Gastrocnemius medialis (tissue), 4 donors: ENCODE measurements around the gene CEACAM4. TPM values are rescaled to one million over a fixed set of nuclear protein-coding genes. Genes with fewer than 3 reads are reported as not detected.

Source experiments
- ATAC-seq, 2 donors: fragments of 150-250 bp; one replicate each; pipeline ENCODE4 v1.9.1; 2016
- DNase-seq, 2 donors: peaks; one replicate each; pipeline ENCODE4 v3.0.0-alpha.2; 2019
- H3K27ac ChIP-seq, 4 donors: fragments of 200-600 bp; sonication (generic); 1 replicate in 1 of 4; 2 replicates in 3 of 4; pipeline ENCODE4 v1.5.1; 2016 to 2018; ENCODE audit warnings: mild to moderate bottlenecking in 2 of 4, moderate library complexity in 1 of 4
- H3K27me3 ChIP-seq, 3 donors: fragments of 200-600 bp; sonication (generic) in 2 of 3; 1 replicate in 1 of 3; 2 replicates in 2 of 3; pipeline versions ENCODE4 v1.5.1 to v1.6.0; 2016 to 2019; ENCODE audit warnings: mild to moderate bottlenecking in 1 of 3, moderate library complexity in 1 of 3
- H3K36me3 ChIP-seq, 2 donors: fragments of 200-600 bp; sonication (generic) in 1 of 2; one replicate each; pipeline ENCODE4 v1.5.1; 2017 to 2018
- H3K4me1 ChIP-seq, 2 donors: fragments of 200-600 bp; sonication (generic) in 1 of 2; one replicate each; pipeline ENCODE4 v1.5.1; 2016 to 2017; ENCODE audit warnings: mild to moderate bottlenecking in 2 of 2
- H3K4me3 ChIP-seq, 4 donors: fragments of 200-600 bp; sonication (generic) in 3 of 4; 1 replicate in 1 of 4; 2 replicates in 3 of 4; pipeline ENCODE4 v1.5.1; 2016 to 2019; ENCODE audit warnings: mild to moderate bottlenecking in 2 of 4
- H3K9me3 ChIP-seq, 3 donors: fragments of 200-600 bp; sonication (generic) in 2 of 3; 1 replicate in 1 of 3; 2 replicates in 2 of 3; pipeline ENCODE4 v1.5.1; 2016 to 2019
- CTCF ChIP-seq, 5 experiments: fragments of 450-650 bp in 3 of 5; fragments of 200-600 bp in 2 of 5; sonication (generic) in 2 of 5; IDR thresholded peaks in 4 of 5; conservative IDR thresholded peaks in 1 of 5; 1 replicate in 4 of 5; 2 replicates in 1 of 5; pipeline ENCODE4 v1.5.1; 2016 to 2019; ENCODE audit warnings: antibody characterized with exemption in 5 of 5, mild to moderate bottlenecking in 3 of 5, moderate library complexity in 3 of 5
- POLR2A ChIP-seq, 2 donors: fragments of 450-650 bp; IDR thresholded peaks; one replicate each; pipeline ENCODE4 v1.6.1; 2017; ENCODE audit warnings: antibody characterized with exemption in 2 of 2, mild to moderate bottlenecking in 2 of 2, moderate library complexity in 2 of 2
- in situ Hi-C, 4 donors: fragments of 200-750 bp; cut with MboI; loops; one replicate each; pipeline versions ENCODE4 v1.15.0 to v1.8.0; 2017; ENCODE audit warnings: low sequenced_read_pairs in 4 of 4
- intact Hi-C: fragments of 100-400 bp; cut with DNase I; formaldehyde crosslinking; loops from one replicate; pipeline ENCODE4 v1.15.1; 2023; ENCODE audit warnings: low total_unique reads
- total RNA-seq, 4 donors: library from RNA; depleted of rRNA; stranded (reverse); fragments of >200 nt; gene quantifications; one replicate each; pipeline versions ENCODE4 v1.1.0 to v1.2.3, GENCODE V29; 2016

CEACAM4 gene
- total RNA-seq, 4 donors from 2014 or later = 0.81 to 2.7 TPM; not detected in 2

- H3K4me1 ChIP-seq = no peaks in the 10 kb centered on the region
- H3K27me3 ChIP-seq = no peaks in the 10 kb centered on the region
- in situ Hi-C loops (no loop called here), intact Hi-C loops (no loop called here)
- ATAC-seq = no peak
- TF ChIP-seq CTCF (IDR thresholded peaks at IDR 0.05 in 4 of 5, conservative IDR thresholded peaks at IDR 0.05 in 1 of 5) = peak in 3 of 5 experiments; percentile 31 to 59 (median 49)
- no peak for TF ChIP-seq POLR2A (IDR thresholded peaks at IDR 0.05)
- no peak for DNase-seq
- no peaks in the 10 kb centered on the region for H3K9me3 ChIP-seq
- no peak overlapping the region for H3K4me3 ChIP-seq
- H3K36me3 ChIP-seq = no peaks in the 10 kb centered on the region
- no peak overlapping the region for H3K27ac ChIP-seq
Observed at GRCh38 chr19:41641879-41642485, 15.1 kb upstream of the CEACAM4 start.

- Histone ChIP-seq H3K4me1 (no peaks in the 10 kb centered on the region), H3K27me3 (no peaks in the 10 kb centered on the region), H3K4me3 (no peak overlapping the region), H3K27ac (no peak overlapping the region), H3K9me3 (no peaks in the 10 kb centered on the region), H3K36me3 (no peaks in the 10 kb centered on the region)
- intact Hi-C loops = no loop called here
- DNase-seq (no peak), ATAC-seq (no peak)
- TF ChIP-seq CTCF (IDR thresholded peaks at IDR 0.05 in 4 of 5, conservative IDR thresholded peaks at IDR 0.05 in 1 of 5) (no peak), POLR2A (IDR thresholded peaks at IDR 0.05) (no peak)
- in situ Hi-C loops = no loop called here
Observed at GRCh38 chr19:41638641-41639081, 11.8 kb upstream of the CEACAM4 start.

GRCh38 chr19:41637484-41637883 lies 10.6 kb upstream of the CEACAM4 start:
- Histone ChIP-seq H3K27me3 (no peaks in the 10 kb centered on the region), H3K36me3 (no peaks in the 10 kb centered on the region), H3K4me3 (no peak overlapping the region), H3K9me3 (no peaks in the 10 kb centered on the region), H3K4me1 (no peaks in the 10 kb centered on the region), H3K27ac (no peak overlapping the region)
- ATAC-seq = no peak
- intact Hi-C loops = no loop called here
- TF ChIP-seq CTCF (IDR thresholded peaks at IDR 0.05 in 4 of 5, conservative IDR thresholded peaks at IDR 0.05 in 1 of 5) (no peak), POLR2A (IDR thresholded peaks at IDR 0.05) (no peak)
- no peak for DNase-seq
- in situ Hi-C loops = no loop called here

GRCh38 chr19:41627966-41628675 lies 1.2 kb upstream of the CEACAM4 start:
- no peak for ATAC-seq

GRCh38 chr19:41626278-41626677 lies 596 bp downstream of the CEACAM4 start:
- no peak for DNase-seq
- no peak for TF ChIP-seq CTCF (IDR thresholded peaks at IDR 0.05 in 4 of 5, conservative IDR thresholded peaks at IDR 0.05 in 1 of 5)
- no peak for TF ChIP-seq POLR2A (IDR thresholded peaks at IDR 0.05)
- Histone ChIP-seq H3K27ac (no peak overlapping the region), H3K36me3 (no peaks in the 10 kb centered on the region), H3K27me3 (no peaks in the 10 kb centered on the region), H3K4me3 (no peak overlapping the region), H3K9me3 (no peaks in the 10 kb centered on the region), H3K4me1 (no peaks in the 10 kb centered on the region)
- in situ Hi-C loops = no loop called here
- ATAC-seq = no peak
- intact Hi-C loops = no loop called here

More at GRCh38 chr19:41627966-41628675, 1.2 kb upstream of the CEACAM4 start:
- Histone ChIP-seq H3K27me3 (no peaks in the 10 kb centered on the region), H3K4me3 (no peak overlapping the region), H3K36me3 (no peaks in the 10 kb centered on the region), H3K4me1 (no peaks in the 10 kb centered on the region), H3K27ac (no peak overlapping the region), H3K9me3 (no peaks in the 10 kb centered on the region)
- TF ChIP-seq POLR2A (IDR thresholded peaks at IDR 0.05) = no peak
- DNase-seq = no peak
- in situ Hi-C loops = no loop called here
- intact Hi-C loops = no loop called here
